IPS DF 19.7 (cell line): ENCODE results near the gene RALGAPA2.

Experiments
- DNase-seq: peaks from one replicate; pipeline ENCODE4 v3.0.0-alpha.2; 2013; ENCODE audit warnings: low read depth, low spot score

Gene RALGAPA2

DNA sequence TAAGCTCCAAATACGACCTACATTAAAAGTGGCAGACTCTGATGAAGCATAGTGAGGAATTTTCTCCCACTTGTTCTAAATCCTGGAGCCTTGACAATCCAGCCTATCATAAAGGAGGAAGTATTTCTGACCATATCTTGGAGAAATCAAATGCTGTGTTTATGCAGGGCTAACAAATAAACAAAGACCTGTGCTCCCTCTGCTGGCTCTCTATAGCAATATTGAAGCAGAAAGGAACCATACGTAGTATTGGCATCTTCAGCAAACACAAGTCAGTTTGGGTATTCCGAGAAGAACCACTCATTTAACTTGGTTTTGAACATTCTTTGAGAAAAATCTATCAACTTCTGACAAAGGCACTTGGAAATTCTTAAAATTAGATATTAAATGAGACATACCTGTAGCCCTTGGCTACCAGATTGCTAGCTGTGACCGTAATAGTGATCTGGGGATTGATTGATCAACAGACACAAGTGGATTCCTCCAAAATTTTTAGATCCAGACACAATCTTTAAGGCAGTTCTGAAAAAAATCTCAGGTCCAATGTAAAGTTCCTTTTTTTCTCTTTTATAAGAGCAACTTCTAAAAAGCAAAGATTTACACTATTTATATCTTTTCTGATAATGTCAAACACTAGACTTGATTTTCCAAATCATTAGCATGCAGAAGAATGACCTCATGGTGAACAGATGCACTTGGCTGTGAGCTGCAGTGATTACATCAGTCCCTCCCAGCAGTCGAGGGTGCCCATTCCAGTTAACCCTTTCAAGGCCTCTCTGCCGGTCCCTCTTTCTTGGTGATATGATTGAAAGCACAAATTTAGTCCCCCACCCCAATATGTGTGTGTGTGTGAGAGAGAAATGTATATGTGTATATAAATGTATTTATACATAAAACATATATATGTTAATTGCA, 304.3 kb downstream of the RALGAPA2 start:
- DNase-seq: no peak

DNA sequence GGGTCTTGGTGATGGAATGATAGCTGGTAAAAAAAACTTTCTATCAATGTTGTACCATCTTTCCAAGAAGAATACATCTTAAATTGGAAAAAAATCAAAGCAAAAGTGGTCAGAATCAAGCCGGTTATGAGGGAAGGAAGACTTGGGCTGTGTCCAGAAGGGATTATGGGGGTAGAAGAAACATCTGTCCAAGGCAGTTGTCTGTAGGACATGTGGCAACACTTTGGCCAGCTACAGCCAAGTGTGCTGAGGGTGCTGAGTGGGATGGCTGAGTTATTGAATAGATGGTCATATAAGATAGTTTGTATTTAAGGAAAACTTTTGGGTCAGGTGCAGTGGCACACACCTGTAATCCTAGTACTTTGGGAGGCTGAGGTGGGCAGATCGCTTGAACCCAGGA, 306.1 kb downstream of the RALGAPA2 start:
- no peak for DNase-seq

DNA sequence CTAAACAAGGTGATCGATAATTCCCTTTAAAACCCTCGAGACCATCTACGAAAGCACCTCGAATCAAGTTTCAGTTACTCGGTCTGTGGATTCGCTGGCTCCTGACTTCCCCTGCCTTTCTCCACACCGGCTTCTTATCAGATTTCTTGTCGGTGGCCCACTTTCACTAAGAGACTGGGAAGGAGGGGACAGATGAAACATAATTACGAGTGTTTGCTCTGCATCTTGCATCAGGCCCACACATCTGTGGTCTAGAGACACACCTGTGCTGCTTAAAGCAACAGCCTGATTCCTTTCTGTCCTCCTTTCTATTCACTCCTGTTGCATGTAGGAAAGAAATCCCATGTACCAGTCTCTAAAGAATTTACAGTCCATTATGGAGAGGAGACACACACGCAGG, 306.8 kb downstream of the RALGAPA2 start:
- DNase-seq: no peak

DNA sequence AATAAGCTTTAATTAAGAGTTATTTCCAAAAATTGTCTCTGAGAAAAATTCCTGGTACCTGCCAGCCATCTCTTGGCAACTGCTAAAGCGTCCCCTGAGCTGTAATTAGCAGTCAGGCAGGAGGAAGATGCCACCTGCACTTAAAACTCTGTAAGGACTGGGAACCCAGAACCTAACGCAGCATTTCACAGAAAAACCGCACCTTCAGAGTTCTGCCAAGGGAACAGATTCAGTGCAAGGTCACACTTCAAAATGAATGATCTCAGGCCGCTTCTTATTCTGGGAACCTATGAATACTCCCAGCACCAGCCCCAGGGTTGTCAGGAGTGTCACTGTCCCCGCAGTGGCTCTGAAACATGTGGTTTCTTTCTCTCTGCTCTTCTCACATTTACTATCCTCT, 307.8 kb downstream of the RALGAPA2 start:
- DNase-seq: no peak

DNA sequence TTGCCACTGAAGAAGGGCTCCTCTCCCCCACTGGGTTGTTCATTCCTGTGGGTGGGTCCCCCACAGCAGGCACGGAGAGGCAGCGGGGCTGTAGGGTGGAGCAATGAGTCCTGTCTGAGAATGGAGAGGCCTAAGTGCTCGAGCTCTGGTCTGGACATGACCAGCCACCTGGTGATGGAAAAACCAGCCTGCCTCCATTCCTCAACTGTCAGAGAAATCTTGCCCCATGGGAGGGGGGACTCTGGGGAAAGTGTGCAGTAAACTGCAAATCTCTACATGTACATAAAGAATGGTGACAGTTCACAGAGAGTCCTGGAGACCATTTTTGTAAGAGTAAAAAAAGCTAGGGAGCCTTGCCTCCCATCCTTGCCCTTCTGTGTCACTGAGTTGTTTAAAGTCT, 310.5 kb downstream of the RALGAPA2 start:
- no peak for DNase-seq

DNA sequence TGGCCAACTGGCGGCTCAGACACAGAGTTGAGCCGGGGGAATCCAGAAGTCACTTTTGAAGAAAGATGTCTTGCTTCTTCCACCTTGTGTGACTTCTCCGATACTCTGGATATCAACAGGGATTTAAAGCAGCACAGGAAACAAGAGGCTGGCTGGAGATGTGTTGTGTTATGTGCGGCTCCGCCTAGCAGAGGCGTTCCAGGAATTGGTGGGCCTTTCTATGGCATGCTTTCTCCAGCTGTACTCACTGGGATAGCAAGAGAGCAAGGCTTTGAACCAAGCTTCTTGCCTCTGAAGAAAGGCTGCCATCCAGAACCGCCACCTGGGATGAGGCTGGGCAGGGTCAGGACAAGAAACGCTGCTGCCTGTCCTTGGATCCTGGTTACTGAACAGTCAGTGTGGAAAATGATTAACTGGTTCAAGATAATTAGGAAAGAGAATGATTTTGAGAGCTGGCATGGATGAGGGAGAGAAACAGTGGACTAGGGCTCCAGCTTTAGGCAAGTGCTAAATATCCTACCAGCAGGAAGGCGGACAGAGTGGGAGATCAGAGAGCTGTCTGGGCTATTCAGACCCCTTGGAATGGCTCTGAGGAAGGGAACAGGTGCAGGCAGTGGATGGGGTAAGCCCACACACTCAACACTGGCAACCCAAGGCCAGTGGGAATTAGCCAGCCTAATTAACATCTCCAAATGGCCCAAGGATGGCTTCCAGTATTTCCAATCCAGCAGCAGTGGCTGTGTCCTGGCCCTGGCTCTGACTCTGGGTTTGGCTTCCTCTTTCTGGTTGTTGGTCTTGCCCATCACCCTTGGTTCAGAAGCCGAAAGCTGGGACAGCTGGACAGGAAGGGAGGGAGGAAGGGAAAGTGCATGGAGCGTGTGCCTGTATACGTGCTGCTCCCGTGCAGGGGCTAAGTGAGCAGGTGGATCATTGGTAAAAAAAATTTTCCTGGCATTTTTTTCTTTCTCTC, 312.6 kb downstream of the RALGAPA2 start:
- no peak for DNase-seq

DNA sequence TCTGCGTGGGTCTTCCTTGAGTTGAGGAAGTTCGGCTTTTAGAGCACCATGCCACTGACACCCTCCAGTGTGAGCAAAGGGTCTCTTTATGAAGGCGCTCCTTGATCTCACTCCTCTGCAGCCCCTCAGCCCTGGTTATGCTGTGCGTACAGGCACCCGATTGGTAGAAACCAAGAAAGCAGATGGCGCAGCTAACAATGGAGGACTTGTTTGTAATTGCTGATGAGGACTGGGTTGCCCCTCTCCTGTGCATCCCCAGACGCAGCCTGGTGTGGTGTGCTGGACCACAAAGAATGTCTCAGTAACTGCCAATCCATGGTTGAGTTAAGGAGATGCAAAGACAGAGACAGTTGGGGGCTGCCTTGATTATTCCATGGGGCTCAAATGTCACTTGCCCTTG, 314.3 kb downstream of the RALGAPA2 start:
- DNase-seq: no peak

DNA sequence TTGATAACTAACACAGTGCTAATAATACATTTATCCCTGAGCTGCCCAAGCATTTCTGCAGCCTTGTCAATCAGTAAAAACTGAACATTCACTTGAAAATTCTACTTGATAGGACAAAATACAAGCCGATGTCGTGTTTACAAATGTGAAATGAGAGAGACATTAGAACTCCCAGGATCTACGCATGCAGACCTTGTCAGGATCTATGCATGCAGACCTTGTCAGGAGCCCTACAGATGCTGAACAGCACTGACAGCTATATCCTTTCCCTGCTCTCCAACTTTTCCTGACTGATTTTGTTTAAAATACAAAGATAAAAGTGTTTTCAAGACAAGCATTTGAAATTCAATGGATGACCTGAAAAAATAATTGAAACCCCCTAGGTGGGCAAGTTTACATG, 315.6 kb downstream of the RALGAPA2 start:
- no peak for DNase-seq

DNA sequence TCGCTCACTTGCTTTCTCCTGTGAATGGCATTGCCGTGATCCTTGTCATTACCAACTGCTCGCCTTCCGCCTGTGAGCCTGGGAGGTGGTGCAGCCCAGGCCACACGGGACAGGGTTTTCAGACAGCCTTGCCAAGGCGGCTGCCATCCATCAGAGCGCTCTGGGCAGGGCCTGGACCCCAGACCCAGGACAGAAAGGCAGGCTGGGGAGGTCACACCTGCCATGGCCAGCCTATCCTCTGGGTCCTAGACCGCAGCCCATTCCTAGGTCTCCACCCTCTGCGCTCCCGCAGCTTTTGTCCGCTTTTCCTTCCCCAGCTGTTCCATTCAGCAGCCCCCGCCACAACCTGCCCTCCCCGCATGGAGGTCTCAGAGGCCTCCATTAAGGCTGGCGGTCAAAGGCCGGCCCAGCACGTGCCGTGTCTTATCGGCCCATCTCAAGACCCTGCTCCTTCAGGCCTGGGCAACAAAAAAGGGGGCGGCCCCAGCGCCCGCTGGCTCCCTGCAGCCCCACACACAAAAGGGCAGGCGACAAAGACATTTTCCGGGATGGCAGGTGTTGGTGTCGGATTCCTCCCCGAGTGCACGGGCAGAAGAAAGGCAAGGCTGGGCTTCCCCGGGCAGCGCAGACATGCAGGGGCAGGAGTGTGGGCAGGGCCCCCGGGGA, 316.4 kb downstream of the RALGAPA2 start:
- DNase-seq: no peak

DNA sequence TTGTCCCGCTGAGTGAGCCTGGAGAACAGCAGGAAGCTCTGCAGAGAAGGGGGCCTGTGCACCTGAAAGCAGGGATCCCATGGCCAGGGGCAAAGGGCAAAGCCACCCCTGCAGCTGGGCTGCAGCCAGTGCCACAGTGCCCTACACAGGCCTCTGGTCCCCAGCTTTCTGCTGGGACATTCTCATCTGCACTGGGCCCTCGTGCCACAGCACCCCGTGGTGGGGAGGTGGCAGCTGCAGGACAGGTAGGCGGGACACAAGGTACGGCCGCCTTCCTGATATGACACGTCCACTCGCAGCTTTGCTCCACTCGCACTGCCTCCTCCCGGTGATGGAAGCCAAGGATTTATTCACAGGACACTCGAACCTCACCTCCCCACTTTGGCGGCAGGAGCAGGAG, 317.4 kb downstream of the RALGAPA2 start:
- DNase-seq: no peak

DNA sequence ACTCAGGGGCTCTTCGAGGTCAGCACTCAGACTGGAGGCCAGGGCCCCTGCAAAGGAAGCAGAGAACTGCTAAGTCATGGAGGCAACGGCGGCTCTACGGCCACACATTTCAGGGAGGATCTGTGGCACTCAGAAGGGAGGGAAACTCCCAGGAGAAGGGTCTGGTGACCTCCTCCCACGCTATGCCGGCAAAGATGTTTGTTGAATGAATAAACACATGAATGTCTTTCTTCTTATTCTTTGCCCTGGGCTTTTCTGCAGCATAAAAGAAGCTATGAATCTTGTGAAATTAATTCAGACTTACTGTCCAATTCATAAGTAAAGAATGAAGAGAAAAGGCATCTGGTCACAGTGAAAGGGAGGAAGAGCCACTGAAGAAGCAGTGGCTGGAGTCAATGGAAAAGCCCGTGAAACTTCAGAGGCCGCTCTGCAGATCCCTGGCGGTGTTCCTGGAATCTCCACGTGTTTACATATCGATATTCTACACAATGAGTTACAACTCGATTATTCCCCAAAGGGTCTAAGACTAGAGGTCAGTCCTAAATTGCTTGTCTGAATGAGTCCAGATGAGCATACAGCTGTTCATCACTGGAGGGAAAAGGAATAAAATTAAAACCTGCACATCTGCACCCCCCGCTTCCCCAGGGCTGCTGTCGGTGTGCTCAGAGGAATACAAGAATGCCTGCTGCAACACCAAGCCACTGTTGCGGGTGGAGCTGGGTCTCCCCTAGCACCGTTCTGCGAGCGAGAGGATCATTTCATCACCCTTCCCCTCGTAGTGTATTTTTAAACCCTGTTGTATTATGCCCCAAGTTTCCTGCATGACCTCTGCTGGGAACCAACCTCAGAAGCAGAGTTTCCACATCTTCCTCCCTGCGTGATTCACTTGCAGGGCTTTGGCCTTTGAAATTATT, 319.0 kb downstream of the RALGAPA2 start:
- DNase-seq: no peak

DNA sequence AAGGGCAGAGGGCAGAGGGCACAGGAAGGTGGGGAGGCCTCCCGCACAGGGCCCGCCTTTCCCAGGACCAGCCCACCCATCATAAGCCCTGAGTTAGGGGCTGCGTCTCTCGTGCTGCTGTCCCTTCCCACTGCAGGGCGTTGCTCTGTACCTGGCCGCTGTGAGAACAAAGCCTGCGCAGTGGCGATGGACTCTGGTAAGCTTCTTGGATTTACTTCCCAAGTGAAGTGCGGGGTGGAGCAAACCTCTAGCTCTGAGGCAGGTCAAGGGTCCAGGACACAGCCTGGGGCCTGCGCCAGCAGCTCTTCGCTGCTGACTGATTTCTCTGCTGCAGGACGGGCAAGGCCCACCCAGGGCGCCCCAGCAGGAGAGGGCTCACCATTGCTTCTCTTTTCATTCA, 320.7 kb downstream of the RALGAPA2 start:
- no peak for DNase-seq

DNA sequence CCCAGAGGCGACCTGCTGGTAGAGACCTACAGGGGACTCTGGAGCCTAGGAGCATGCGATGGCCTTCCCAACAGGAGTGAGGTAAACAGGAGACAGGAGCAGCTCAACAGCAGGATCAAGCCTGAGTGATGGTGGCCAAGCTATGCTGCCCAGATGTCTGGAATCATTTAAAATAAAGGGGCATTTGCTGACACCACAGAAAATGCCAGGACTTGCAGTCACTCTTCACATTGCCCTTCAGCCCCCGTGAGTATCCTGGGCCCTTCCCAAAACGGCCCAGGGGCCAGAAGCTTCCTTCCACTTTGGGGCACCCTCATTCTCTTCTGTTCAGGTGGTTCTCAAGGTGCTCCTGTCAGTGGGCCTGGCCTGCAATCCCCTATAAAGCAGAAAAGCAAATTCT, 321.3 kb downstream of the RALGAPA2 start:
- no peak for DNase-seq

DNA sequence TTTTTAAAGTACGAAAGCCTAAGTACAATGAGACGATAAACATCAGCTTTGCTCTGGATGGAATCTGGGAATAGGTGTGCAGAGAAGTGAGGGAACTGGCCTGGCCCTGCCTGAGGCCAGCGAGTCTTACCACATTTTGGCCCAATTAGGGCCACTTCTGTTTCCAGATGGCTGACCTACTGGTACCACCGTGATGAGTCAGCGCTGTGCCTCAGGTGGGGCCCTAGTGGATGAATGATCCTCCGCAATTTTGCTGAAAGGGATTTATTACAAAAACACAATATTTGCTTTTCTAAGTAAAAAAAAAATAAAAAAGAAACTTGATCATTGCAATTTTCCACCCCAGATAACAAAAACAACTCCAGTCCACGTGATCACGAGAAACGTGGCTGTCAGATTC, 322.1 kb downstream of the RALGAPA2 start:
- DNase-seq: no peak

DNA sequence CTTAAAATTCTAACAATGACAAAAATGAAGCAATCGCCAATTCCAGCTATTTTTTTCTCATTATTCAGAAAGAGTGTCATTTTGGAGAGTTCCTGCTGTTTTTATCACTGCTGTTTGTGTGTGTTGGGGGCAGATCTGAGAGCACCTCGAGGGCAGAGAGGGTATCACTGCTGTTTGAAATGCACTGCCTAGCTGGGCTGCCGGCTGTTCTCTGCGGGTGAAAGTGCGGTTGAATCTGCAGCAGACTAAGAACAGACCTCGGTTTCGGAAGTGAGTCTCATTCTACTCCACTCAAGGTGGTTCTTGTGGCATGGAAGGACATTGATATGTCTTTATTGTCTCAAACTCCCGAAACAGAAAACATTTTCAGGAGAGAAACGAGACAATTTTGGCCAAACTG, 326.3 kb downstream of the RALGAPA2 start:
- DNase-seq: no peak

DNA sequence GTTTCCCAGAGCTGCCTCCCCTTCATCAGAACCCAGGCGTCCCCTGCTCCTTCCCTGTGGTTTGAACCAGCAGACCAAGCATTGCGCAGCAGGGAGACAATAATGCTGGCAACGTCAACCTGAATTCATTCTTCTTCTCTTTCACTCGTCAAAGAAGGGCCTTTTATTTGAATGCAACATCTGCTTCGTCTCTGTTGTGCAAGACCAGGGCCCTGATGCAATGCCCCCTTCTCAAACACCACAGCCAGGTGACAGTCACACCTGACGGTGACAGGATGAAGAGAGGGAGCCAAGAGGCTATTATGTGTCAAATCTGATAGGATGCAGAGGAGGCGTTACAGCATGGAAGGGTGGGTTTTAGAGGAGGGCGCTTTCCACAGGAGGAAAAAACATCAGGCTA, 336.6 kb downstream of the RALGAPA2 start:
- DNase-seq: no peak

DNA sequence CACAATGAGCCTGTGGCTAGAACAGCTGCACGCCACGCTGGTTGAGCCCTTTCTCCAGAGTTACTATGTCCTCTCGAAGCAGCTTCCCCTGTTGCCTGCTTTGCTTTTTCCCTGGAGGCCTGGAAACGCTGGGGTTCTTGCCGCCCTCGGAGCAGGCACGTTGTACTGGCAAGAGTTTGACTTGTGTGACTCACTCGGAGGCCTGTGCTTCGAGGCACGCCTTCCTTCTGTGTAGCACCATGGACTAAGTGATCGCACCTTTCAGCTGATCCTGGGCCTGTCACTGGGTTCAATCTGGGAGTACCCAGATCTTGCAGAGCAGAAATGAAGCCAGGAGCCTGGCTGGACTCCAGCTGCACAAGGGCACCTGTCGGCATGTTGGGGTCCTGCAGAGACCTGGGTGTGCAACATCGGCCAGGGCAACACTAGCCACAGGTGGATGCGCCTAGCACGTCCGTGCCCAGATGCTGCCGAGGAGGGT, 339.3 kb downstream of the RALGAPA2 start:
- DNase-seq: no peak

DNA sequence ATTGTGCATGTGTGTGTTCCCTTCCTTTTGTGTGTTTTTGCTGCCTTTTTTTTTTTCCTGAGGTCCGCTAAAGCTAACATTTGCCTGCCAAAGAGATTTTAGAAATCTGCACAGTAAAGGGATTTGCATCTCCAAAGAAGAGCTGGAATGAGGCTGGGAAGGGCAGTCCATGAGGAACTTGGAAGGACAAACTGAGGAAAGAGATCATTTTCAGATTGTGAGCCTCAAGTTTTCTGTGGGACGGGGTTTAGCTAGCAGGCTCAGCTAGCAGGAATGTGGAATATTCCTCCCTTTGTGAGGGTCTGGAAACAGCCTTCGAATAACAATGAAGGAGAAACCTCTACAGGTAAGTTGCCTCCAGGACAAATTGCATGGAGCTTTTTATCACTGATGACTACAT, 340.8 kb downstream of the RALGAPA2 start:
- DNase-seq: no peak

DNA sequence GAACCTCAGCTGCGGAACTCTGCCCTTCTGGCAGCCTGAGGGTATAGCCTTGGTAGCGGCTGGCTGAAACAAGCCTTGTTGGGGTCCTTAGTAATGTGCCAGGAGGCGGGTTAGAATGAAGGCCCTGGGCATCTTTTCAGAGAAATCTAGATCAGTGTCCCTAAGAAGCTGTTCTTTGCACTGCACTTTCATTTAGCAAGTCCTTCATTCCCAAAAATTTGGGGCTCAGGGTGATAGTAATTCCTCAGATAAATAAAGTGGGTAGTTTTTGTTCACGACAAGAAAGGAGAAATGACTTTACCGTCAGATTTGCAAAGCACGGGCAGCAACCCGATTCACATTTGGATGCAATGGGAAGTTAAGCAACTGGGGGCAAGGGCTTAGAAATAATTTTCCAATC, 341.4 kb downstream of the RALGAPA2 start:
- no peak for DNase-seq

DNA sequence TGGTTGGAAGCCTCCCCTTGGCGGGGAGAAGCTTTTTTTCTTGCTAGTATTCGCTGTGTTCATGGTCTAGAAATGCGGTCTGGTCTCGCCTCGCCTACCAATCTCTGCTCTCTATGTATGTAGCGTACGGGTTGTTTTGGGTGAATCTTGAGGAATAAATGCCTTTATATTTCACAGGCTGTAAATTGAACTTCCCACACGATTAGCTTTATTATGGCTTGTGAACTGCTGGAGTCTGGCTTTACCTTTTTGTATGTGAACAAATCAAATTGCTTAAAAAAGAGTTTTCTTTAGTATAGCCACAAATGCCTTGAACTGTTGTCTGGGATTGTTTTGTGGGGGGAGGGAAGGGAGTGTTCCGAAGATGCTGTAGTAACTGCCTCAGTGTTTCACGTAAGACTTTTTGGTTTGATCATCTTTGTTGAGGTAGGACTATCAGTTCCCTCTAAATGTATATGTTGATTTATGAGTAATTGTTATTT, 342.3 kb downstream of the RALGAPA2 start:
- DNase-seq: no peak
